ENCODE data around the gene VWA8.
"Not testable (repeated sequence)": the region's sequence is repeated elsewhere in the genome, so short reads cannot be mapped to it uniquely, and the experiment has no call there.

GRCh38 chr13:41949104-41949503, 11.8 kb downstream of the VWA8 start:
- TF ChIP-seq GABPA (IDR thresholded peaks at IDR 0.05; ENCODE audit: low read depth) = not testable (repeated sequence)
- TF ChIP-seq, protein P1, sequence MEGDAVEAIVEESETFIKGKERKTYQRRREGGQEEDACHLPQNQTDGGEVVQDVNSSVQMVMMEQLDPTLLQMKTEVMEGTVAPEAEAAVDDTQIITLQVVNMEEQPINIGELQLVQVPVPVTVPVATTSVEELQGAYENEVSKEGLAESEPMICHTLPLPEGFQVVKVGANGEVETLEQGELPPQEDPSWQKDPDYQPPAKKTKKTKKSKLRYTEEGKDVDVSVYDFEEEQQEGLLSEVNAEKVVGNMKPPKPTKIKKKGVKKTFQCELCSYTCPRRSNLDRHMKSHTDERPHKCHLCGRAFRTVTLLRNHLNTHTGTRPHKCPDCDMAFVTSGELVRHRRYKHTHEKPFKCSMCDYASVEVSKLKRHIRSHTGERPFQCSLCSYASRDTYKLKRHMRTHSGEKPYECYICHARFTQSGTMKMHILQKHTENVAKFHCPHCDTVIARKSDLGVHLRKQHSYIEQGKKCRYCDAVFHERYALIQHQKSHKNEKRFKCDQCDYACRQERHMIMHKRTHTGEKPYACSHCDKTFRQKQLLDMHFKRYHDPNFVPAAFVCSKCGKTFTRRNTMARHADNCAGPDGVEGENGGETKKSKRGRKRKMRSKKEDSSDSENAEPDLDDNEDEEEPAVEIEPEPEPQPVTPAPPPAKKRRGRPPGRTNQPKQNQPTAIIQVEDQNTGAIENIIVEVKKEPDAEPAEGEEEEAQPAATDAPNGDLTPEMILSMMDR (IDR thresholded peaks at IDR 0.05) = not testable (repeated sequence)
